GM19467 (cell line): Measurements from ENCODE around the gene OGFRL1.
A peak's percentile ranks its signal among the peaks of the same experiment; 100 is the strongest.
"Not testable (repeated sequence)": the region's sequence is repeated elsewhere in the genome, so short reads cannot be mapped to it uniquely, and the experiment has no call there.

Experiments used
- ATAC-seq: cut with Tn5 transposase; IDR thresholded peaks from one replicate; pipeline ENCODE4 v1.9.1; 2021; ENCODE audit warnings: mild to moderate bottlenecking, moderate library complexity; ENCODE audit not compliant: unreplicated experiment

The OGFRL1 gene

GRCh38 chr6:71288228-71289038, at the start of gene OGFRL1:
Gene OGFRL1, plus strand, starts transcription at chr6:71288811. Its CDS starts 126 bp downstream, at chr6:71288937.
- ATAC-seq = peak; percentile 82

GRCh38 chr6:71239694-71240093, 48.9 kb upstream of the OGFRL1 start:
- no peak for ATAC-seq

GRCh38 chr6:71245265-71246049, 43.2 kb upstream of the OGFRL1 start:
- no peak for ATAC-seq

GRCh38 chr6:71246596-71246995, 42.0 kb upstream of the OGFRL1 start:
- ATAC-seq = no peak

GRCh38 chr6:71248306-71248765, 40.3 kb upstream of the OGFRL1 start:
- peak; percentile 90 for ATAC-seq

- no peak for ATAC-seq
Observed at GRCh38 chr6:71248878-71249544, 39.6 kb upstream of the OGFRL1 start.

GRCh38 chr6:71250099-71250602, 38.5 kb upstream of the OGFRL1 start:
- ATAC-seq = no peak

GRCh38 chr6:71252410-71252809, 36.2 kb upstream of the OGFRL1 start:
- no peak for ATAC-seq

- no peak for ATAC-seq
Observed at GRCh38 chr6:71252960-71253359, 35.7 kb upstream of the OGFRL1 start.

GRCh38 chr6:71254323-71254722, 34.3 kb upstream of the OGFRL1 start:
- no peak for ATAC-seq

- no peak for ATAC-seq
Observed at GRCh38 chr6:71258078-71258866, 30.3 kb upstream of the OGFRL1 start.

- ATAC-seq = no peak
Observed at GRCh38 chr6:71259888-71260604, 28.6 kb upstream of the OGFRL1 start.

GRCh38 chr6:71262914-71263313, 25.7 kb upstream of the OGFRL1 start:
- ATAC-seq = no peak

- not testable (repeated sequence) for ATAC-seq
Observed at GRCh38 chr6:71266392-71266791, 22.2 kb upstream of the OGFRL1 start.

- peak; percentile 80 for ATAC-seq
Observed at GRCh38 chr6:71268735-71269437, 19.7 kb upstream of the OGFRL1 start.

- no peak for ATAC-seq
Observed at GRCh38 chr6:71277926-71278600, 10.5 kb upstream of the OGFRL1 start.

- ATAC-seq = no peak
Observed at GRCh38 chr6:71279321-71279720, 9.3 kb upstream of the OGFRL1 start.

- no peak for ATAC-seq
Observed at GRCh38 chr6:71279740-71280139, 8.9 kb upstream of the OGFRL1 start.

GRCh38 chr6:71280701-71281100, 7.9 kb upstream of the OGFRL1 start:
- ATAC-seq = no peak
